Left lung (tissue), 10 donors: Measurements from ENCODE around the gene PRTG. TPM values are rescaled to one million over a fixed set of nuclear protein-coding genes. Genes with fewer than 3 reads are reported as not detected.
A peak's percentile ranks its signal among the peaks of the same experiment; 100 is the strongest.

Source experiments
- ATAC-seq: fragments of 200-7000 bp; cut with Tn5 transposase; one replicate; pipeline ENCODE4 v1.9.1; 2020; ENCODE audit warnings: moderate library complexity
- DNase-seq, 4 donors: peaks; one replicate each; pipeline ENCODE4 v3.0.0-alpha.2; 2013 to 2020
- H3K27ac ChIP-seq, 2 donors: fragments of 200-600 bp; sonication (generic) in 1 of 2; one replicate each; pipeline versions ENCODE4 v1.5.0 to v1.8.0; 2020 to 2021
- H3K27me3 ChIP-seq, 2 donors: fragments of 200-600 bp; sonication (generic) in 1 of 2; one replicate each; pipeline versions ENCODE4 v1.5.0 to v1.8.0; 2020 to 2021
- H3K36me3 ChIP-seq, 2 donors: fragments of 200-600 bp; sonication (generic) in 1 of 2; one replicate each; pipeline versions ENCODE4 v1.5.0 to v1.8.0; 2020 to 2021
- H3K4me1 ChIP-seq, 2 donors: fragments of 200-600 bp; one replicate each; pipeline ENCODE4 v1.8.0; 2021
- H3K4me3 ChIP-seq, 2 donors: fragments of 200-600 bp; sonication (generic) in 1 of 2; one replicate each; pipeline versions ENCODE4 v1.5.0 to v1.8.0; 2020 to 2021; ENCODE audit warnings: mild to moderate bottlenecking in 1 of 2
- H3K9me3 ChIP-seq, 2 donors: fragments of 200-600 bp; sonication (generic) in 1 of 2; one replicate each; pipeline versions ENCODE4 v1.5.0 to v1.8.0; 2020 to 2021
- CTCF ChIP-seq, 2 donors: fragments of 200-600 bp; sonication (generic) in 1 of 2; IDR thresholded peaks; one replicate each; pipeline versions ENCODE4 v1.5.0 to v1.8.0; 2021; ENCODE audit warnings: antibody characterized with exemption in 2 of 2
- intact Hi-C, 2 donors: fragments of 100-400 bp; cut with DNase I; formaldehyde crosslinking; loops; one replicate each; pipeline versions ENCODE4 v1.11.2 to v1.14.2; 2022
- polyA plus RNA-seq, 6 donors: library from polyadenylated mRNA; unstranded; fragments of 120-200 nt; gene quantifications; one replicate each; pipeline ENCODE4 v1.2.1, GENCODE V29; 2013; ENCODE audit not compliant: insufficient read length in 6 of 6
- total RNA-seq, 2 donors: library from RNA; stranded (reverse); fragmentation: NEBNext Ultra II Directional; extraction: Animal tissue kit (Norgen Biotek cat#: 25700); gene quantifications; one replicate each; pipeline ENCODE4 v1.2.1, GENCODE V29; 2021
- donor health status: DM: no; HTN: yes; CAD: no.
- donor health status: DM: no; HTN: no; CAD: no.

Gene PRTG
- total and polyA plus RNA-seq, 8 donors: 6.7 to 10.7 (median 6.8) TPM

- TF ChIP-seq CTCF (IDR thresholded peaks at IDR 0.05): no peak
- Histone ChIP-seq H3K27me3 (no peaks in the 10 kb centered on the region), H3K27ac (no peak overlapping the region), H3K4me3 (no peak overlapping the region), H3K9me3 (no peaks in the 10 kb centered on the region), H3K4me1 (no peaks in the 10 kb centered on the region), H3K36me3 (no peaks in the 10 kb centered on the region)
- intact Hi-C loops: no loop called here
- DNase-seq (no peak), ATAC-seq (no peak)
Observed at GRCh38 chr15:55633731-55634130, 109.2 kb downstream of the PRTG start.

GRCh38 chr15:55632434-55632833 is 110.5 kb downstream of the PRTG start:
- Histone ChIP-seq H3K4me3 (no peak overlapping the region), H3K27me3 (no peaks in the 10 kb centered on the region), H3K9me3 (no peaks in the 10 kb centered on the region), H3K36me3 (no peaks in the 10 kb centered on the region), H3K4me1 (no peaks in the 10 kb centered on the region), H3K27ac (no peak overlapping the region)
- DNase-seq (no peak), ATAC-seq (no peak)
- TF ChIP-seq CTCF (IDR thresholded peaks at IDR 0.05): no peak
- intact Hi-C loops: no loop called here

GRCh38 chr15:55630858-55631257 is 112.1 kb downstream of the PRTG start:
- TF ChIP-seq CTCF (IDR thresholded peaks at IDR 0.05): no peak
- Histone ChIP-seq H3K27me3 (no peaks in the 10 kb centered on the region), H3K4me3 (no peak overlapping the region), H3K9me3 (no peaks in the 10 kb centered on the region), H3K27ac (no peak overlapping the region), H3K36me3 (no peaks in the 10 kb centered on the region), H3K4me1 (no peaks in the 10 kb centered on the region)
- ATAC-seq (no peak), DNase-seq (no peak)
- intact Hi-C loops: no loop called here

- no peaks in the 10 kb centered on the region for H3K9me3 ChIP-seq
- no peaks in the 10 kb centered on the region for H3K36me3 ChIP-seq
- no peak for ATAC-seq
- H3K27me3 ChIP-seq: no peaks in the 10 kb centered on the region
- no peak for TF ChIP-seq CTCF (IDR thresholded peaks at IDR 0.05)
- H3K4me3 ChIP-seq: no peak overlapping the region
- DNase-seq: no peak
- intact Hi-C loops: no loop called here
- no peaks in the 10 kb centered on the region for H3K4me1 ChIP-seq
- H3K27ac ChIP-seq: peak overlapping the region in 1 of 2 donors; percentile 6
Observed at GRCh38 chr15:55628369-55628730, 114.6 kb downstream of the PRTG start.

GRCh38 chr15:55627730-55628368 is 115.1 kb downstream of the PRTG start:
- peak in 1 of 4 donors; percentile 75 for DNase-seq
- Histone ChIP-seq H3K36me3 (no peaks in the 10 kb centered on the region), H3K4me3 (no peak overlapping the region), H3K27ac (peak overlapping the region in 1 of 2 donors; percentile 6), H3K9me3 (no peaks in the 10 kb centered on the region), H3K4me1 (no peaks in the 10 kb centered on the region), H3K27me3 (no peaks in the 10 kb centered on the region)
- intact Hi-C loops: no loop called here
- no peak for TF ChIP-seq CTCF (IDR thresholded peaks at IDR 0.05)
- peak; percentile 97 for ATAC-seq
